Astrocyte (in vitro differentiated cells and primary cell): ENCODE results near the gene PSRC1. TPM values are rescaled to one million over a fixed set of nuclear protein-coding genes. Genes with fewer than 3 reads are reported as not detected.

Source experiments
- DNase-seq: peaks from one replicate; pipeline ENCODE4 v3.0.0-alpha.2; 2010; ENCODE audit warnings: low read depth
- FAIRE-seq: peaks from 2 replicates; lab custom pipeline; 2011; peaks lifted over from hg19 to GRCh38; lab: Jason Lieb, UNC
- H2AFZ ChIP-seq: 2 replicates; pipeline ENCODE4 v1.6.0; 2012; ENCODE audit warnings: low read depth, low read length, inconsistent platforms
- H3K27ac ChIP-seq: 2 replicates; pipeline ENCODE4 v1.5.1; 2011; ENCODE audit warnings: low read depth, low read length, inconsistent platforms
- H3K27me3 ChIP-seq: 2 replicates; pipeline ENCODE4 v1.6.0; 2011; ENCODE audit warnings: low read length, inconsistent platforms; ENCODE audit not compliant: insufficient read depth
- H3K36me3 ChIP-seq: 2 replicates; pipeline ENCODE4 v1.5.1; 2011; ENCODE audit warnings: low read length, inconsistent platforms; ENCODE audit not compliant: insufficient read depth
- H3K4me1 ChIP-seq: 2 replicates; pipeline ENCODE4 v1.5.1; 2011; ENCODE audit warnings: low read length, inconsistent platforms; ENCODE audit not compliant: insufficient read depth
- H3K4me2 ChIP-seq: 2 replicates; pipeline ENCODE4 v1.6.0; 2012; ENCODE audit warnings: low read length, inconsistent platforms
- H3K4me3 ChIP-seq: 2 replicates; pipeline ENCODE4 v1.5.1; 2011; ENCODE audit warnings: low read depth, mild to moderate bottlenecking, low read length, inconsistent platforms; ENCODE audit not compliant: insufficient read depth
- H3K79me2 ChIP-seq: 2 replicates; pipeline ENCODE4 v1.6.0; 2012; ENCODE audit warnings: mild to moderate bottlenecking, low read length, inconsistent platforms; ENCODE audit not compliant: insufficient read depth
- H3K9ac ChIP-seq: 2 replicates; pipeline ENCODE4 v1.6.0; 2012; ENCODE audit warnings: mild to moderate bottlenecking, low read length, inconsistent platforms
- H3K9me3 ChIP-seq: 2 replicates; pipeline ENCODE4 v1.5.1; 2012; ENCODE audit warnings: low read depth, mild to moderate bottlenecking, low read length, inconsistent platforms; ENCODE audit not compliant: insufficient read depth
- H4K20me1 ChIP-seq: 2 replicates; pipeline ENCODE4 v1.6.0; 2012; ENCODE audit warnings: low read length, inconsistent platforms; ENCODE audit not compliant: insufficient read depth
- H3K27ac Mint-ChIP-seq: one replicate; pipeline ENCODE4 v1.8.0; 2021; ENCODE audit warnings: mild to moderate bottlenecking, mixed read lengths; ENCODE audit not compliant: unreplicated experiment
- H3K27me3 Mint-ChIP-seq: one replicate; pipeline ENCODE4 v1.8.0; 2021; ENCODE audit warnings: low read depth, mixed read lengths; ENCODE audit not compliant: unreplicated experiment
- H3K36me3 Mint-ChIP-seq: one replicate; pipeline ENCODE4 v1.8.0; 2021; ENCODE audit warnings: low read depth, mixed read lengths; ENCODE audit not compliant: unreplicated experiment
- H3K4me1 Mint-ChIP-seq: one replicate; pipeline ENCODE4 v1.8.0; 2021; ENCODE audit warnings: low read depth, mixed read lengths; ENCODE audit not compliant: unreplicated experiment
- H3K4me3 Mint-ChIP-seq: one replicate; pipeline ENCODE4 v1.8.0; 2021; ENCODE audit warnings: mild to moderate bottlenecking, moderate library complexity, mixed read lengths; ENCODE audit not compliant: unreplicated experiment
- H3K9me3 Mint-ChIP-seq: one replicate; pipeline ENCODE4 v1.8.0; 2021; ENCODE audit warnings: mild to moderate bottlenecking, mixed read lengths; ENCODE audit not compliant: unreplicated experiment
- CTCF ChIP-seq: IDR thresholded peaks from 2 replicates; pipeline ENCODE4 v1.5.1; 2011; ENCODE audit warnings: low read depth, mild to moderate bottlenecking, inconsistent platforms, low read length, moderate library complexity; ENCODE audit not compliant: insufficient read depth
- EZH2 ChIP-seq: IDR thresholded peaks from 2 replicates; pipeline ENCODE4 v1.6.1; 2012; ENCODE audit warnings: mild to moderate bottlenecking, low read length, inconsistent platforms; ENCODE audit not compliant: insufficient read depth
- total RNA-seq: library from RNA; stranded (reverse); gene quantifications from 2 replicates; pipeline ENCODE4 v1.2.1, GENCODE V29; 2021

Gene PSRC1
- total RNA-seq, 1 donor from 2014 or later, result 7.7 TPM

- TF ChIP-seq CTCF, result no peak
- no peak for TF ChIP-seq EZH2
- H3K36me3 ChIP-seq, result peaks cover 12% of the 10 kb centered on the region
- no peaks in the 10 kb centered on the region for H3K27me3 Mint-ChIP-seq
- H3K27ac Mint-ChIP-seq, result no peak overlapping the region
- no peaks in the 10 kb centered on the region for H4K20me1 ChIP-seq
- H3K27ac ChIP-seq, result no peak overlapping the region
- no peaks in the 10 kb centered on the region for H3K79me2 ChIP-seq
- H3K36me3 Mint-ChIP-seq, result peaks cover 39% of the 10 kb centered on the region
- peaks cover 2% of the 10 kb centered on the region for H3K9me3 Mint-ChIP-seq
- H3K27me3 ChIP-seq, result no peaks in the 10 kb centered on the region
- DNase-seq (no peak), FAIRE-seq (no peak)
- no peak overlapping the region for H3K9ac ChIP-seq
- H3K4me3 Mint-ChIP-seq, result no peak overlapping the region
- no peaks in the 10 kb centered on the region for H3K4me1 ChIP-seq
- H2AFZ ChIP-seq, result no peak overlapping the region
- no peaks in the 10 kb centered on the region for H3K9me3 ChIP-seq
- H3K4me2 ChIP-seq, result no peak overlapping the region
- H3K4me1 Mint-ChIP-seq, result no peaks in the 10 kb centered on the region
- H3K4me3 ChIP-seq, result no peak overlapping the region
Observed at GRCh38 chr1:109315288-109315687, 32.3 kb upstream of the PSRC1 start.

- TF ChIP-seq EZH2 (no peak), CTCF (no peak)
- H3K27ac ChIP-seq, result no peak overlapping the region
- no peak overlapping the region for H3K4me3 ChIP-seq
- H4K20me1 ChIP-seq, result no peaks in the 10 kb centered on the region
- no peak overlapping the region for H2AFZ ChIP-seq
- no peak for DNase-seq
- Mint-ChIP-seq H3K4me3 (no peak overlapping the region), H3K9me3 (peaks cover 2% of the 10 kb centered on the region), H3K27ac (no peak overlapping the region), H3K4me1 (no peaks in the 10 kb centered on the region), H3K27me3 (no peaks in the 10 kb centered on the region), H3K36me3 (peaks cover 35% of the 10 kb centered on the region)
- no peak for FAIRE-seq
- H3K4me2 ChIP-seq, result no peak overlapping the region
- H3K9me3 ChIP-seq, result no peaks in the 10 kb centered on the region
- H3K9ac ChIP-seq, result no peak overlapping the region
- H3K27me3 ChIP-seq, result no peaks in the 10 kb centered on the region
- H3K79me2 ChIP-seq, result no peaks in the 10 kb centered on the region
- H3K36me3 ChIP-seq, result peaks cover 12% of the 10 kb centered on the region
- H3K4me1 ChIP-seq, result no peaks in the 10 kb centered on the region
Observed at GRCh38 chr1:109314795-109315194, 31.9 kb upstream of the PSRC1 start.

GRCh38 chr1:109312978-109313775 is 30.2 kb upstream of the PSRC1 start:
- Mint-ChIP-seq H3K4me1 (no peaks in the 10 kb centered on the region), H3K27ac (no peak overlapping the region), H3K9me3 (peaks cover 2% of the 10 kb centered on the region), H3K27me3 (no peaks in the 10 kb centered on the region), H3K36me3 (peaks cover 27% of the 10 kb centered on the region), H3K4me3 (no peak overlapping the region)
- Histone ChIP-seq H3K9ac (no peak overlapping the region), H4K20me1 (no peaks in the 10 kb centered on the region), H3K27me3 (no peaks in the 10 kb centered on the region), H2AFZ (no peak overlapping the region), H3K9me3 (no peaks in the 10 kb centered on the region), H3K79me2 (no peaks in the 10 kb centered on the region), H3K4me2 (no peak overlapping the region), H3K27ac (no peak overlapping the region), H3K4me3 (no peak overlapping the region), H3K4me1 (no peaks in the 10 kb centered on the region), H3K36me3 (peaks cover 12% of the 10 kb centered on the region)
- no peak for DNase-seq
- TF ChIP-seq CTCF (no peak), EZH2 (no peak)
- no peak for FAIRE-seq
